Measurements from ENCODE around the gene HAUS8. TPM values are rescaled to one million over a fixed set of nuclear protein-coding genes. Genes with fewer than 3 reads are reported as not detected.
A peak's percentile ranks its signal among the peaks of the same experiment; 100 is the strongest.

Gene HAUS8
- total and polyA plus RNA-seq, 9 of the 15 experiments (the other 6 are each of a cell fraction or from before 2014, with no cell fraction given), result 20.5 to 53.2 (median 36.0) TPM

- no peak for TF ChIP-seq PCBP2 (IDR thresholded peaks at IDR 0.05; ENCODE audit: low read depth, low read length, poor library complexity, severe bottlenecking)
- no peak for TF ChIP-seq SAFB (IDR thresholded peaks at IDR 0.05; ENCODE audit: borderline replicate concordance, low read depth, low read length)
- no peak for TF ChIP-seq ZNF644 (tag; IDR thresholded peaks at IDR 0.05; ENCODE audit: low read depth)
- no peak for TF ChIP-seq POLR3A (IDR thresholded peaks at IDR 0.05; ENCODE audit: borderline replicate concordance, extremely low read depth, insufficient read depth, insufficient read length)
- TF ChIP-seq TEAD1 (CRISPR knock-in tag; IDR thresholded peaks at IDR 0.05), result no peak
- TF ChIP-seq GABPB2 (CRISPR knock-in tag; conservative IDR thresholded peaks at IDR 0.05), result no peak
- no peak for TF ChIP-seq ZNF224 (CRISPR knock-in tag; IDR thresholded peaks at IDR 0.05)
- TF ChIP-seq DMBX1 (CRISPR knock-in tag; IDR thresholded peaks at IDR 0.05; ENCODE audit: borderline replicate concordance), result no peak
- TF ChIP-seq KLF6 (CRISPR knock-in tag; IDR thresholded peaks at IDR 0.05; ENCODE audit: borderline replicate concordance), result no peak
- TF ChIP-seq SP1 (CRISPR knock-in tag; IDR thresholded peaks at IDR 0.05), result no peak
- TF ChIP-seq POLR2AphosphoS2 (IDR thresholded peaks at IDR 0.05; ENCODE audit: low read length), result no peak
- TF ChIP-seq CREB1 (IDR thresholded peaks at IDR 0.05), result no peak
- no peak for TF ChIP-seq CREB1 (CRISPR knock-in tag; IDR thresholded peaks at IDR 0.05)
- no peak for TF ChIP-seq MITF (IDR thresholded peaks at IDR 0.05)
- TF ChIP-seq FOXK1 (CRISPR knock-in tag; IDR thresholded peaks at IDR 0.05; ENCODE audit: borderline replicate concordance), result no peak
- no peak for TF ChIP-seq HOXB6 (CRISPR knock-in tag; IDR thresholded peaks at IDR 0.05; ENCODE audit: borderline replicate concordance)
- TF ChIP-seq, protein P1, sequence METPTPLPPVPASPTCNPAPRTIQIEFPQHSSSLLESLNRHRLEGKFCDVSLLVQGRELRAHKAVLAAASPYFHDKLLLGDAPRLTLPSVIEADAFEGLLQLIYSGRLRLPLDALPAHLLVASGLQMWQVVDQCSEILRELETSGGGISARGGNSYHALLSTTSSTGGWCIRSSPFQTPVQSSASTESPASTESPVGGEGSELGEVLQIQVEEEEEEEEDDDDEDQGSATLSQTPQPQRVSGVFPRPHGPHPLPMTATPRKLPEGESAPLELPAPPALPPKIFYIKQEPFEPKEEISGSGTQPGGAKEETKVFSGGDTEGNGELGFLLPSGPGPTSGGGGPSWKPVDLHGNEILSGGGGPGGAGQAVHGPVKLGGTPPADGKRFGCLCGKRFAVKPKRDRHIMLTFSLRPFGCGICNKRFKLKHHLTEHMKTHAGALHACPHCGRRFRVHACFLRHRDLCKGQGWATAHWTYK (CRISPR knock-in tag; IDR thresholded peaks at IDR 0.05), result no peak
- TF ChIP-seq, protein P2, sequence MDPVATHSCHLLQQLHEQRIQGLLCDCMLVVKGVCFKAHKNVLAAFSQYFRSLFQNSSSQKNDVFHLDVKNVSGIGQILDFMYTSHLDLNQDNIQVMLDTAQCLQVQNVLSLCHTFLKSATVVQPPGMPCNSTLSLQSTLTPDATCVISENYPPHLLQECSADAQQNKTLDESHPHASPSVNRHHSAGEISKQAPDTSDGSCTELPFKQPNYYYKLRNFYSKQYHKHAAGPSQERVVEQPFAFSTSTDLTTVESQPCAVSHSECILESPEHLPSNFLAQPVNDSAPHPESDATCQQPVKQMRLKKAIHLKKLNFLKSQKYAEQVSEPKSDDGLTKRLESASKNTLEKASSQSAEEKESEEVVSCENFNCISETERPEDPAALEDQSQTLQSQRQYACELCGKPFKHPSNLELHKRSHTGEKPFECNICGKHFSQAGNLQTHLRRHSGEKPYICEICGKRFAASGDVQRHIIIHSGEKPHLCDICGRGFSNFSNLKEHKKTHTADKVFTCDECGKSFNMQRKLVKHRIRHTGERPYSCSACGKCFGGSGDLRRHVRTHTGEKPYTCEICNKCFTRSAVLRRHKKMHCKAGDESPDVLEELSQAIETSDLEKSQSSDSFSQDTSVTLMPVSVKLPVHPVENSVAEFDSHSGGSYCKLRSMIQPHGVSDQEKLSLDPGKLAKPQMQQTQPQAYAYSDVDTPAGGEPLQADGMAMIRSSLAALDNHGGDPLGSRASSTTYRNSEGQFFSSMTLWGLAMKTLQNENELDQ (CRISPR knock-in tag; IDR thresholded peaks at IDR 0.05; ENCODE audit: borderline replicate concordance), result no peak
- no peak for TF ChIP-seq ZNF766 (CRISPR knock-in tag; conservative IDR thresholded peaks at IDR 0.05)
- TF ChIP-seq ZNF41 (CRISPR knock-in tag; conservative IDR thresholded peaks at IDR 0.05), result no peak
- TF ChIP-seq MCM3 (IDR thresholded peaks at IDR 0.05), result no peak
- TF ChIP-seq FUS (optimal IDR thresholded peaks at IDR 0.05; ENCODE audit: low read depth, low read length), result no peak
- no peak for TF ChIP-seq TCF15 (CRISPR knock-in tag; IDR thresholded peaks at IDR 0.05)
- TF ChIP-seq ZFP36 (IDR thresholded peaks at IDR 0.05; ENCODE audit: low read depth, low read length, partially characterized antibody), result peak; percentile 92
- TF ChIP-seq ILF3 (IDR thresholded peaks at IDR 0.05; ENCODE audit: borderline replicate concordance), result no peak
- no peak for TF ChIP-seq ELF4 (CRISPR knock-in tag; IDR thresholded peaks at IDR 0.05)
Measured at GRCh38 chr19:17118957-17119356, 43.7 kb upstream of the HAUS8 start (continued).
